Breast epithelium (tissue), 3 donors: ENCODE measurements around the gene NT5DC2.

Source experiments
- CTCF ChIP-seq, 3 donors: fragments of 450-650 bp; IDR thresholded peaks; one replicate each; pipeline ENCODE4 v1.5.1; 2016 to 2017; ENCODE audit warnings: antibody characterized with exemption in 3 of 3, mild to moderate bottlenecking in 3 of 3, moderate library complexity in 3 of 3
- POLR2A ChIP-seq: fragments of 450-650 bp; IDR thresholded peaks from one replicate; pipeline ENCODE4 v1.6.1; 2016; ENCODE audit warnings: antibody characterized with exemption, mild to moderate bottlenecking, moderate library complexity
- POLR2AphosphoS5 ChIP-seq, 3 donors: sonication (generic); formaldehyde crosslinking; IDR thresholded peaks; one replicate each; pipeline ENCODE4 v1.6.1; 2017; ENCODE audit warnings: antibody characterized with exemption in 3 of 3

GRCh38 chr3:52520141-52520667 lies 13.5 kb downstream of the NT5DC2 start:
- TF ChIP-seq CTCF (IDR thresholded peaks at IDR 0.05) (no peak), POLR2A (no peak), POLR2AphosphoS5 (IDR thresholded peaks at IDR 0.05) (no peak)
